Osteocyte (in vitro differentiated cells): ENCODE data around the gene ADGRA1. TPM values are rescaled to one million over a fixed set of nuclear protein-coding genes. Genes with fewer than 3 reads are reported as not detected.
"Not testable (repeated sequence)": the region's sequence is repeated elsewhere in the genome, so short reads cannot be mapped to it uniquely, and the experiment has no call there.

ENCODE experiments used
- DNase-seq: peaks from one replicate; pipeline ENCODE4 v3.0.0; 2021; ENCODE audit warnings: mixed read lengths; ENCODE audit not compliant: unreplicated experiment; ENCODE audit errors: extremely low spot score
- H3K27ac Mint-ChIP-seq: one replicate; pipeline ENCODE4 v1.8.0; 2021; ENCODE audit warnings: mild to moderate bottlenecking, mixed read lengths; ENCODE audit not compliant: unreplicated experiment
- H3K27me3 Mint-ChIP-seq: one replicate; pipeline ENCODE4 v1.8.0; 2021; ENCODE audit warnings: mixed read lengths; ENCODE audit not compliant: unreplicated experiment
- H3K36me3 Mint-ChIP-seq: one replicate; pipeline ENCODE4 v1.8.0; 2021; ENCODE audit warnings: mixed read lengths; ENCODE audit not compliant: unreplicated experiment
- H3K4me1 Mint-ChIP-seq: one replicate; pipeline ENCODE4 v1.8.0; 2021; ENCODE audit warnings: mixed read lengths; ENCODE audit not compliant: unreplicated experiment
- H3K4me3 Mint-ChIP-seq: one replicate; pipeline ENCODE4 v1.8.0; 2021; ENCODE audit warnings: mild to moderate bottlenecking, moderate library complexity, mixed read lengths; ENCODE audit not compliant: unreplicated experiment
- H3K9me3 Mint-ChIP-seq: one replicate; pipeline ENCODE4 v1.8.0; 2021; ENCODE audit warnings: mixed read lengths; ENCODE audit not compliant: unreplicated experiment
- total RNA-seq: library from RNA; stranded (reverse); gene quantifications from 2 replicates; pipeline ENCODE4 v1.2.1, GENCODE V29; 2021
- TF ChIP-seq, protein P1 (sequence below): fragments of 200-600 bp; sonication (generic); IDR thresholded peaks from 2 replicates; pipeline ENCODE4 v1.5.0; 2021; ENCODE audit warnings: antibody characterized with exemption, mild to moderate bottlenecking, moderate library complexity

ADGRA1 gene
- total RNA-seq, 1 donor from 2014 or later: not detected

DNA sequence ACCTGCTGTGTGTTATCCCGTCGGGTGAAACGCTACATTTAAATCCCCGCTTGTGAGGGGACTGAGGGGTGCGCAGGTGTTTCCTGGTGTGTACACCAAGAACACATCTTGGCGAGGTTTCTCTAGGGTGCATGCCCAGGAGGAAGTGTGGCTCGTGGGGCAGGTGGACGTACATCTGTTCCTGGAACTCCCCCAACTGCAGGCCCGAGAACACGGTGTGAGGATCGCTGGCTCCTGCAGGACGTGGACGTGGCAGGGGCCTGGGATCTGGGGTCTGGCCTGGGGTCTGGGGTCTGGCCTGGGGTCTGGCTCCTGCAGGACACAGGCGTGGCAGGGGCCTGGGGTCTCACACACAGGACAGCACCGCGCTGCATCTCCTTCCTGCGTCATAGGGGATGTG lies 82.4 kb downstream of the ADGRA1 start:
- Mint-ChIP-seq H3K4me3 (no peak overlapping the region), H3K4me1 (no peaks in the 10 kb centered on the region), H3K27ac (no peak overlapping the region), H3K9me3 (peaks cover 4% of the 10 kb centered on the region), H3K27me3 (peaks cover 2% of the 10 kb centered on the region), H3K36me3 (no peaks in the 10 kb centered on the region)
- TF ChIP-seq, protein P1, sequence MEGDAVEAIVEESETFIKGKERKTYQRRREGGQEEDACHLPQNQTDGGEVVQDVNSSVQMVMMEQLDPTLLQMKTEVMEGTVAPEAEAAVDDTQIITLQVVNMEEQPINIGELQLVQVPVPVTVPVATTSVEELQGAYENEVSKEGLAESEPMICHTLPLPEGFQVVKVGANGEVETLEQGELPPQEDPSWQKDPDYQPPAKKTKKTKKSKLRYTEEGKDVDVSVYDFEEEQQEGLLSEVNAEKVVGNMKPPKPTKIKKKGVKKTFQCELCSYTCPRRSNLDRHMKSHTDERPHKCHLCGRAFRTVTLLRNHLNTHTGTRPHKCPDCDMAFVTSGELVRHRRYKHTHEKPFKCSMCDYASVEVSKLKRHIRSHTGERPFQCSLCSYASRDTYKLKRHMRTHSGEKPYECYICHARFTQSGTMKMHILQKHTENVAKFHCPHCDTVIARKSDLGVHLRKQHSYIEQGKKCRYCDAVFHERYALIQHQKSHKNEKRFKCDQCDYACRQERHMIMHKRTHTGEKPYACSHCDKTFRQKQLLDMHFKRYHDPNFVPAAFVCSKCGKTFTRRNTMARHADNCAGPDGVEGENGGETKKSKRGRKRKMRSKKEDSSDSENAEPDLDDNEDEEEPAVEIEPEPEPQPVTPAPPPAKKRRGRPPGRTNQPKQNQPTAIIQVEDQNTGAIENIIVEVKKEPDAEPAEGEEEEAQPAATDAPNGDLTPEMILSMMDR: no peak
- DNase-seq: peak; percentile 75

DNA sequence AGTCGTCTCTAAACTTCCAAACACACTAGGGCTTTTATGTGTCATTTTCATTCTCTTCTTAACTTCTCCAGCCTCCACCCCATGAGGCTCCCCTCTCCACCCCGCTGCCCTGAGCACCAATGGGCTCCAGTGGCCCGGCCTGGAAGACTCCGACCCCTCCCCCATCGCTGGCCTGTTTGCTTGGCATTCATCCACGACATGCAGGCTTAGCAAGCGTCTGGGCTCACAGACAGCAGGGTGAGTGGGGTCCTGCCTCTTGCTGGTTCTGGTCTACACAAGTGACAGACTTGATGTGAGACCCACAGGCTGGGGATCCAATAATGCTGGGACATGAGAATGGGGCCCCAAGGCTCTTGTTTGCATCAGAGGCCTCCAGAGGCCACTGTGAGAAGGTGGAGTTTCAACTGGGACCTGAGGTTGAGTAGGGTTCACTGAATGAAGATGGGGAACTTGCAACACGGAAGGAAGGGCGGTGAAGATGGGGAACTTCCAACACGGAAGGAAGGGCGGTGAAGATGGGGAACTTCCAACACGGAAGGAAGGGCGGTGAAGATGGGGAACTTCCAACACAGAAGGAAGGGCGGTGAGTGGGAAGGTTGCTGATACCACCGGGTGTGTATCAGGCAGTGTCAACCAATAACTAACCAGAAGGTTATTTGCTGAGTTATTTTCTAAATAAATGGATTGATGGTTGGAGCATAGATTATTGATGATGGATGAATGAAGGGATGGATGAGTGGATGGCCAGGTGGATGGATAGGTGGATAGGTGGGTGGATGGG lies 86.3 kb downstream of the ADGRA1 start:
- no peak overlapping the region for H3K27ac Mint-ChIP-seq
- peaks cover 8% of the 10 kb centered on the region for H3K9me3 Mint-ChIP-seq

DNA sequence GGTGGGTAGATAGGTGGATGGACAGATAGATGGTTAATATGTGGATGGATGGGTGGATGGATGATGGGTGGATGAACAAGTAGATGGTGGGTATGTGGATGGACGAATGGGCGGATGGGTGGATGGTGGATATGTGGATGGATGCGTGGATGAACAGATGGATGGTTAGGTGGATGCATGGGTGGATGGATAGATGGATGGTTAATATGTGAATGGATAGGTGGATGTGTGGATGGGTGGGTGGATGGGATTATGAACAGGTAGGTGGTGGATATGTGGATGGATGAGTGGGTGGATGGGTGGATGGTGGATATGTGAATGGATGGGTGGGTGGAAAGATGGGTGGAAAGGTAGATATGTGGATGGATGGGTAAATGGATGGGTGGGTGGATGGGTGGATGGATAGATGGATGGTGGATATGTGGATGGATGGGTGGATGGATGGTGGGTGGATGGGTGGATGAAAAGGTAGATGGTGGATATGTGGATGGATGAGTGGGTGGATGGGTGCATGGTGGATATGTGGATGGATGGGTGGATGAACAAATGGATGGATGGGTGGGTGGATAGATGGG lies 87.1 kb downstream of the ADGRA1 start:
- Mint-ChIP-seq H3K4me1 (no peaks in the 10 kb centered on the region), H3K27ac (no peak overlapping the region), H3K27me3 (peaks cover 2% of the 10 kb centered on the region), H3K4me3 (no peak overlapping the region), H3K36me3 (no peaks in the 10 kb centered on the region), H3K9me3 (peaks cover 8% of the 10 kb centered on the region)
- TF ChIP-seq, protein P1: no peak
- no peak for DNase-seq

More for the DNA sequence above, 86.3 kb downstream of the ADGRA1 start:
- no peak overlapping the region for H3K4me3 Mint-ChIP-seq
- no peak for DNase-seq
- TF ChIP-seq, protein P1: no peak
- H3K27me3 Mint-ChIP-seq: peaks cover 2% of the 10 kb centered on the region
- no peaks in the 10 kb centered on the region for H3K4me1 Mint-ChIP-seq
- H3K36me3 Mint-ChIP-seq: no peaks in the 10 kb centered on the region

DNA sequence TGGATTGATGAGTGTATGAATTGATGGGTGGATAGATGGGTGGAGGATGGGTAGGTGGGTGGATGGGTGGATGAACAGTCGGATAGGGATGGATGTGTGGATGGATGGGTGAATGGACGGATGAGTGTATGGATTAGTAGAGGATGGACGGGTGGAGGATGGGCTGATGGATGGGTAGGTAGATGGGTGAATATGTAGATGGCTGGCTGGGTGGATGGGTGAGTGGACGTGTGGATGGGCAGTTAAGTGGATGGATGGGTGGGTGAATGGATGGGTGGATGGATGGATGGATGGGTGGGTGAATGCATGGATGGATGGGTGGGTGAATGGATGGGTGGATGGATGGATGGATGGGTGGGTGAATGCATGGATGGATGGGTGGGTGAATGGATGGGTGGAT lies 87.9 kb downstream of the ADGRA1 start:
- H3K4me1 Mint-ChIP-seq, H3K36me3 Mint-ChIP-seq, H3K27me3 Mint-ChIP-seq, H3K4me3 Mint-ChIP-seq, H3K9me3 Mint-ChIP-seq, DNase-seq, H3K27ac Mint-ChIP-seq: not testable (repeated sequence)

DNA sequence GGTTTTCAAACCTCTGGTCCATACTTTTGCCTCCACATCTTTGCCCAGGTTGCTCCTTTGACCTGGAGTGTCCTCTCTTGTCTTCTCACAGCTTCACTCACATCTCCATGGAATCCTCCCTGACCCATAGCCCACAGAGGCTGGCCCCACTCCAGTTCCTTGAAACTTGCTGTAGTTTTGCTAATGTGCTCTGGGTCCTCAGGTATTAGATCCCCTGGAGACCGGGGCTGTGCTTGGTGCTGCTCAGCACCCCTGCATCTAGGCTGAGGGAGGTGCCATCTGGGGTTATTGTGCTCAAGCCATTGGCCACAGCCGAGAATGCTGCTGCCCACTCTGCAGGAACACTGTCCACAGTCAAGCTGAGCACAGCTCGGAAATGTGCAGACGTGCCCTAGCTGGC lies 88.8 kb downstream of the ADGRA1 start:
- peaks cover 8% of the 10 kb centered on the region for H3K9me3 Mint-ChIP-seq
- H3K27me3 Mint-ChIP-seq: peaks cover 2% of the 10 kb centered on the region
- TF ChIP-seq, protein P1: no peak
- DNase-seq: no peak
- no peak overlapping the region for H3K4me3 Mint-ChIP-seq
- no peaks in the 10 kb centered on the region for H3K36me3 Mint-ChIP-seq
- H3K4me1 Mint-ChIP-seq: no peaks in the 10 kb centered on the region
- no peak overlapping the region for H3K27ac Mint-ChIP-seq
